GM19043 (cell line): ENCODE results near the gene TCFL5.

ENCODE experiments used
- ATAC-seq: cut with Tn5 transposase; IDR thresholded peaks from one replicate; pipeline ENCODE4 v1.9.1; 2021; ENCODE audit warnings: low read depth; ENCODE audit not compliant: unreplicated experiment

TCFL5 gene

GRCh38 chr20:62896526-62896925 is 34.9 kb upstream of the TCFL5 start:
- ATAC-seq = no peak

GRCh38 chr20:62895539-62895938 is 33.9 kb upstream of the TCFL5 start:
- ATAC-seq = no peak

DNA sequence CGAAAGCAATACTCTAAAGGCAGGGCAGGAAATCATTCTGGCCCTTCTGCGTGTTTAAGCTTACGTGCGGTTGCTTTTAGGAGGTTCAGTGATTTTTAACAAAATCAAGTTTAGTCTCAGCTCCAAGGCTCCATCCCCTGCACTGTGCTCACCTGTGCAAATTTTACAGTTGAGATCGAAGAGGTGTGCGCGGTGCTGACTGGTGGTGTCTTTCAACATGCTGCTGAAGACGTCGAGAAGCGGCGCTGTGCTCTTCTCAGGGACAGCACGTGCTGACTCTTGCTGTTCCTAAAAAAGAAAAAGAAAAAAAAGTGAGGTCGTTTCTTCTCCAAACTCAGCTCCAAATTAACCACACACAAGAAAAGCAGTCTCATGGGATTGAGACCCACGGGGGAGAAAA is 32.6 kb upstream of the TCFL5 start:
- no peak for ATAC-seq

DNA sequence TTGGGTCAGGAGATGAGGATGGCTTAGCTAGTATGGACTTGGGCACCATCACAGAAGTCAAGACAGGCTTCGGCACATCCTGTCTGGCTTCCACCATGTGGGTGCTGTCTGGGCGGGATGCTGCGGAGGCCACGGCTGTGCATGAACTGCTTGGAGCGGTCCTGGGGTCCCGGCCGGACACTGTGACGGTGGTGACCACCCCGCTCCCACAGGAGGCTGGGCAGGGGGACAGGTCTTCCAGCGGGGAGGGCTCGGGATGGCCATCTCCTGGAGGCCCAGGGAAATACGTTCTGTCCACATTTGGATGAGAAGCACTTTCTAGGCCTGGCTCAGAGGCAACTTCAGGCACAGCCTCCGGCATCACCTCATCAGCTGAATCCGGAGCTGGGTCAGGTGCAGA is 32.1 kb upstream of the TCFL5 start:
- ATAC-seq = no peak

GRCh38 chr20:62892348-62893304 is 31.0 kb upstream of the TCFL5 start:
- no peak for ATAC-seq

DNA sequence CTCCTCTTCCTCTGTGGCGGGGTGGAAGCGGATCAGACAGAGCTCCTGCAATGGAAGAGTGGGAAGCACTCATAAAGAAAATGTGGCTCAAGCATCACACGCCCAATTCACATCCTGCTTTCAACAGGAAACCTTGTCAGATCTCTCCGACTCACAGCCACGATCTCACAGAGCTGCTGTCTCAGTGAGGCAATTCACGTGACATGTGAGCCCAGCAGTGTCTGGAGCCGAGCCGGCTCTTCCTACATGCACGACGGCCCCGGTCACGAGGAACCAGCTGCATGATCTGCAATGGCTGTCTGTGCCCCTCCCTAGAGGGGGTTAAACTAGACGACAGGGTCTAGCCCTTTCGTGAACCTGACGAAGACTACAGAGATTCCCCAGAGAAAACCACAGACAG is 29.5 kb upstream of the TCFL5 start:
- no peak for ATAC-seq

GRCh38 chr20:62890444-62890843 is 28.8 kb upstream of the TCFL5 start:
- ATAC-seq = no peak

DNA sequence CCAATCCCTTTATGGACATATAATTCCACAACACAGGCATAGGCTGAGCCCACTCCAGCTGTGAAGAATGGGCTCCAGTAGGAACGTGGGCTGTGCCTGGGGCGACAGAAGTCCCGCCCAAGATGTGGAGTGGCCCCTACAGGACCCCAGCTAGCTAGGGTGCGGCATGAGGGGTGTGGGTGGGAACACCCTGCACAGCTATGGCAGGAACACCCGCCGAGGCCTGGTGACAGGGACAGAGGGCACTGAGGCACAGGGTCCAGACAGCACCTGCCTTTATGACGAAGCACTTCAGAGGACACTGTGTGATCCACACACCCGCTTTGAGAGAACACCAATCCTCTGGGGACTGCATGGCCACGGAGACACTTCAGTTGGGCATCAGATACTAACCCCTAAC is 28.2 kb upstream of the TCFL5 start:
- ATAC-seq = no peak

- no peak for ATAC-seq
These were observed 27.8 kb upstream of the TCFL5 start for GRCh38 chr20:62889411-62889810.

- no peak for ATAC-seq
These were observed 27.3 kb upstream of the TCFL5 start for GRCh38 chr20:62888910-62889309.

- no peak for ATAC-seq
These were observed 26.8 kb upstream of the TCFL5 start for GRCh38 chr20:62888406-62888805.

GRCh38 chr20:62887860-62888239 is 26.2 kb upstream of the TCFL5 start:
- no peak for ATAC-seq

DNA sequence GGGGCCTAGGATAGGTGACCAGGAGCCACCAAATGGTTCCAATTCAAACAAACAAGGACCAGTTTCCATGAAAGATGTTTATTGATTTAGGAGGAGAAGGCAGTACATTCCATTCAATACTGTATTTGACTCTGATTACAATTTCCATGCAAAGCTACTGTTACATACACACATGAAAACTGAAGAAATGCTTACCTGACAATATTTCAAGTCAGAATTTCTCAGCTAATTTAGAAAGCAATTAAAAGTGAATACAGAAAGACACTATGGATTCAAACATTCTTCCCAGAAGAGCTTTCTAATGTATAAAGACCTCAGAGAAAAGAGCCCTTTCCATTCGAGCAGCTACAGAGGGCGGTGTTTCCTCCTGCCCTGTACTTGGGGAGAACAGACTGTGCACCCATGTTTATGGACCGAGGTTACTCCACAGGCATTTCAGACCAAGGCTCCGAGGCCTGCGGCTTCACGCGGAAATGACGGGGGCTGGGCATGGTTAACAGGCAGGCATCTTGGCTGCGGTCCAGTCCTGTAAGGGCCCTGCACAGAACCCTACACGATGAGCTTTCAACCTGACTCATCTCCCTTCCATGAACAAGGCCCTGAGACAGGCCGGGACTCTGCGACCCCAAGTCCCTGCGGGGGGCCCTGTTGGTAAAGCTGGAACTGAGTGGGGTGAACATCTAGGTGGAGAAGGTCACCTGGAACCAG is 25.7 kb upstream of the TCFL5 start:
- no peak for ATAC-seq

DNA sequence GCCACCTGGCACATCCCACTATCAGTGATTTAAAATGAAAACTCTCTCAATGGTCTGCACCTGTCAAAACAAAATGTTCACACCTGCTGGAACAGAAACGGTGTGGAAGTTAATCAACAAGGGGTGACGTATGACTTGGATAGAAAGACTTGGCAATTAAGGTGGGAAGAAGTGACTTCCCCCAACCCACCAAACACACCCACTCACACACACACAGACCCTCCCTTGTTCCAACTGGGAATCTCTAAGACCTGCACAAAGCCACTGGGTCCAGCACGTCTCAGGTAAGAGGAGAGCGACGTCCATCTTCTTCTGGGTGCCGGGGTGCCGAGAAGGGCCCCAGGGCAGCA is 25.1 kb upstream of the TCFL5 start:
- no peak for ATAC-seq

DNA sequence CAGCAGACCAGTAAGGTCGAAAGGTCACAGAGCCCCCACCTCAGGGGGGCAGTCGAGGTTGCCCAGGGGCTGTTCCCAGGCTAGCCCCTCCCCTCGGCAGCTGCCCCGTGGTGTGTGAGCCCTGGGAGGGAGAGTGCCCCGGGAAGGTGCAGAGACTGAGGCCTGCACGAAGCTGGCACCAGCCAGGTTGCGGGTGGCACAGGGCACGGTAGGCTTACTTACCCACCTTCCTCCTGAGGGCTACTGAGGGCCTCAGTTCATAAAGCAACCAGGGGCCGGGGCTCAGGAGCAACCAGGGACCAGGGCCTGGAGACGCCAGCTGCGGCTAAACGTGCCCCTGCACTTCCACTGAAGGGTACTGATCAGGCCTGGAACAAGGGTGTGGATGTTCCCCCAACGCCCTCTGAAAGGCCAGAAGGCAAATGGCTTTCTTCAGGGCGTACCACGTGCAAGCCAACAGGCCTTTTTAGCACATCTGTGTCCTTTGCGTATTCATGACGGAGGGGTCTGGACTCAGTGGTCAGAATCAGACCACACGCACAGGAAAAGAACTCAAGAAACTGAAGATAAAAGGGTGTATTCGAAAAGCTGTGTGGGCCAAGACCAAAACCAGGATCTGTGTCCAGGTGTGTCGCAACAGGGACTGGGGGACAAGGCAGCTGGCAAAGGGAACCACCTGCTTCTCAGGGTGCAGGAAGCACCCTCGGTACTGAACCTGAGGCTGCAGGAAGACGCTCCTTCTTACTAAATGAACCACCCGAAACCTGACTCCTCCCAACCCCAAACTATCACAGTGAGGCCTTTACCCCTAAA is 24.5 kb upstream of the TCFL5 start:
- no peak for ATAC-seq

- no peak for ATAC-seq
These were observed 23.6 kb upstream of the TCFL5 start for GRCh38 chr20:62885046-62885895.

DNA sequence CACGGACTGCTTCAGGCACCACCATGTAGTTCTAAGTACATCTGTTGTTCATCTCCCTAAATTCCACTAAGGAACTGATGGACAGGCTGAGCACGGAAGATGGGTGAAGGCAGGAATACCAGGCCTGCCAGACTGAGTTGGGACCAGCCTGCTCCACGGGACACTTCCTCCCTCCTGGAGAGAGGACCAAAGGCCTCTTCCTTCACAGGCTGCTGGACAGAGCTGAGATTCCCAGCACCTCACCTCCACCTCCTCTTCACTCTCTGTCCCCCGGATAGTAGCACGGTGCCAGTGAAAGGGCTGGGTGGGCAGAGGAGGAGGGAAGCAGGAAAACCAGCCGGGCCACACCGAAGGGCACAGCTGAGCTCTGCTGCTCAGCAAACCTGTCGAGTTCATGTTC is 22.9 kb upstream of the TCFL5 start:
- ATAC-seq = no peak

- no peak for ATAC-seq
These were observed 20.8 kb upstream of the TCFL5 start for GRCh38 chr20:62882426-62882825.

GRCh38 chr20:62881662-62882395 is 20.2 kb upstream of the TCFL5 start:
- ATAC-seq = no peak
